Duodenal mucosa (tissue), 2 donors: ENCODE measurements around the gene ADARB1.
"Not testable (repeated sequence)": the region's sequence is repeated elsewhere in the genome, so short reads cannot be mapped to it uniquely, and the experiment has no call there.

Source experiments
- H3K27ac ChIP-seq: one replicate; pipeline ENCODE4 v1.7.0; 2013; ENCODE audit warnings: low read depth, low read length
- H3K27me3 ChIP-seq, 2 donors: one replicate each; pipeline ENCODE4 v1.7.0; 2013; ENCODE audit warnings: low read length in 2 of 2, control low read depth in 1 of 2; ENCODE audit not compliant: insufficient read depth in 2 of 2, control insufficient read depth in 1 of 2
- H3K36me3 ChIP-seq, 2 donors: one replicate each; pipeline ENCODE4 v1.7.0; 2013; ENCODE audit warnings: low read length in 2 of 2, control low read depth in 1 of 2; ENCODE audit not compliant: insufficient read depth in 2 of 2, control insufficient read depth in 1 of 2
- H3K4me1 ChIP-seq, 2 donors: one replicate each; pipeline ENCODE4 v1.7.0; 2013; ENCODE audit warnings: low read length in 2 of 2, control low read depth in 1 of 2; ENCODE audit not compliant: insufficient read depth in 2 of 2, control insufficient read depth in 1 of 2
- H3K4me3 ChIP-seq, 2 donors: one replicate each; pipeline ENCODE4 v1.7.0; 2013; ENCODE audit warnings: low read length in 2 of 2, low read depth in 1 of 2
- H3K9ac ChIP-seq, 2 donors: one replicate each; pipeline ENCODE4 v1.7.0; 2013; ENCODE audit warnings: low read length in 2 of 2, low read depth in 1 of 2
- H3K9me3 ChIP-seq, 2 donors: one replicate each; pipeline ENCODE4 v1.7.0; 2013; ENCODE audit warnings: low read length in 2 of 2, control low read depth in 1 of 2; ENCODE audit not compliant: control insufficient read depth in 1 of 2

Gene ADARB1

DNA sequence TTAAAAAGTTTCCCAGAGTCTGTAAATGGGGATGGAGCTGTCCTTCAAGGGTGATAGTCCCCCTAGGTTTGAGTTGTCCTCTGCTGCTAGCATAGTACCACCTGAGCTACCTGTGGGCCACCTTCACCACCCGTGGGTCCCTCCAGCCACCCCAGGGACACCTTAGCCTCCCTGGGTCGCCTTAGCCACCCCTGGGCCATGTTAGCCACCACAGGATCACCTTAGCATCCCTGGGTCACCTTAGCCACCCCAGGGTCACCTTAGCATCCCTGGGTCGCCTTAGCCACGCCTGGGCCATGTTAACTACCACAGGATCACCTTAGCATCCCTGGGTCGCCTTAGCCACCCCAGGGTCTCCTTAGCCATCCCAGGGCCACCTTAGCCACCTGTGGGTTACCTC, 67.1 kb downstream of the ADARB1 start:
- Histone ChIP-seq H3K4me1 (peaks cover 10 to 11% of the 10 kb centered on the region in 2 donors), H3K27ac (no peak overlapping the region), H3K9ac (no peak overlapping the region), H3K4me3 (no peak overlapping the region), H3K9me3 (no peaks in the 10 kb centered on the region), H3K36me3 (no peaks in the 10 kb centered on the region), H3K27me3 (no peaks in the 10 kb centered on the region)

DNA sequence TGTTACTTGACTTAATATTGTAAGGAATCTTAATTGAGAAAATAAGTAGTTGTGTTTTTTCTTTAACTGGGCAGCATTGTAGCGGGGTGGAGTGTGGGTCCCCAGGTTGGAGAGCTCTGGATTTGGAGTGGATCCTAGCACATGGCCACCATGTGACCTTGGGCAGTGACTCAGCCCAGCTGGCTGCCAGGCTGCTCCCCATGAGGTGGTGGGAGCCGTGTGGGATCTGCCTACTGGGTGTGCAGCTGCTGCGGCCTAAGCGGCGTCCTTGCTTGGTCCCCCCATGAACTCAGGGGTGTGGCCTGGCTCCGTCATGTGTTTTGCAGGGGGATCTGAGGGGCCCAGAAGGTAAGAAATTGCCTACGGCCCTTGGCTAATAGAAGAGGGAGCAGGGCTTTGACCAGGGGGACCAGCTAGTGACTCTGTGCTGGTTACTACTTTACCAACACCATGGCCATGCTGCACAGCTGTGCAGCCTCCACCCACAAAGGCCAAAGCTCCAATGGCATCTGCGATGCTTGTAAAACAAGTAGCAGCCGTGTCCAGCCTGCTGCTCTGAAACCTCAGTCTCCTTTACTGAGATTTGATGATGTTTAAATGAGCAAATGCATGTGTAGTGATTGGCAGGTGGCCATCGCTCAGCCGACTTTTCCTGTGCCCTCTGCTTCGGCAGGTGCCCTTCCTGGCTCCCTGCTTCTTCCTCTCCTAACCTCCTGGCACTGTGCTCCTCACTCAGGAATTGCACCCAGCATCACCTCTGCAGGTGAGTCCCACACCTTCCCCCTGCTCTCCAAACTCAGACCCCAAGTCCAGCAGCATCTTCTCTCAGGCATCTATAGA, 68.3 kb downstream of the ADARB1 start:
- H3K4me1 ChIP-seq = peaks cover under 1 to 5% of the 10 kb centered on the region in 2 donors
- no peak overlapping the region for H3K9ac ChIP-seq
- no peaks in the 10 kb centered on the region for H3K9me3 ChIP-seq
- H3K27me3 ChIP-seq = no peaks in the 10 kb centered on the region
- no peaks in the 10 kb centered on the region for H3K36me3 ChIP-seq
- no peak overlapping the region for H3K27ac ChIP-seq
- H3K4me3 ChIP-seq = no peak overlapping the region

DNA sequence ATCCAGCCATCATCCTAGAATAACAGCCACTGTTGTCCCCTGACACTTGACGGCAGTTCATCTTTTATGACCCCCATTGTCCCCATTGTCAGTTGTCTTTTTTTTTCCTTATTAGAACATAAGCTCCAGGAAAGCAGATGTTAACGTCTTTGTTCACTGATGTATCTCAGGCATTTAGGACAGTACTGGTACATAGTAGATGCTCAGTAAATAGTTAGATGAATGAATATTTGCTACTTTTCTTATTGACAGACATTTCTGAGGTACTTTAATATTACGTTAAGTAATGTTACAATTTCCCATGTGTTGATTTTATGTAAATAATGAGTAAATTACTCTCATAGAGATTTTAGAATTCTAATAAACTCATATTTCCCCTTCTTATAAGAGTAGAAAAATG, 69.5 kb downstream of the ADARB1 start:
- Histone ChIP-seq H3K4me1 (no peaks in the 10 kb centered on the region), H3K9ac (no peak overlapping the region), H3K27ac (no peak overlapping the region), H3K36me3 (no peaks in the 10 kb centered on the region), H3K27me3 (no peaks in the 10 kb centered on the region), H3K4me3 (no peak overlapping the region), H3K9me3 (no peaks in the 10 kb centered on the region)

DNA sequence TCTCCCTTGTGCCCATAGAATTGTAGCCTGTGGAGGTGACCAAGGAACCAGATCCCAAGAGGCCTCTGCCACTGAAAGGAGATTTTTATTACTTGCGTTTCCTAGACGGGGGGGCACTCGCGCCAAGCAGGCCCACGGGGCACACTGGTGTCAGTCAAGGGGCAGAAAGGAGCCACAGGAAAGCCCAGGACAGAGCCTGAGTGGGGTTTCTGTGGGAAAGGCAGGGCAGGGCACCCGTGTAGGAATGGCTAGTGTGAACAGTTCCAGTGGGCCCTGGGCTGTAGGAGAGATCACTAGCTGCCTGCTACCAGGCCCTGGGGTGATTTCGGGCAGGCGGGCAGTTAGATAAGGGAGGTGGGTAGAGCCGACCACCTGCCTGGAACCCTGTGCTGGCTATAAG, 70.8 kb downstream of the ADARB1 start:
- Histone ChIP-seq H3K9ac (no peak overlapping the region), H3K27ac (no peak overlapping the region)

DNA sequence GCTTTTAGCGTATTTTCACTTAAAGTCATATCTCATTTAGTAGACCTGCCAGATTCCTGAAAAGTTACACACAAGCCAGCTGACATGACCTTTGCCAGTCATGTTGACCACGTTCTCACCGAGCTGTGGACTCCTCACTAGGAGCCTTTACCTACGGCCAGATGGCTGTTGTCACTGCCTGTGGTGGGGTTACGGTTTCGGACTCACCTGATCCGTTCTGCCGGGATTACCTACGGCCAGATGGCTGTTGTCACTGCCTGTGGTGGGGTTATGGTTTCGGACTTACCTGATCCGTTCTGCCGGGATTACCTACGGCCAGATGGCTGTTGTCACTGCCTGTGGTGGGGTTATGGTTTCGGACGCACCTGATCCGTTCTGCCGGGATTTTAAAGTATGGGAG, 71.5 kb downstream of the ADARB1 start:
- not testable (repeated sequence) for H3K4me3 ChIP-seq, H3K9ac ChIP-seq, H3K9me3 ChIP-seq, H3K27ac ChIP-seq, H3K27me3 ChIP-seq, H3K36me3 ChIP-seq, H3K4me1 ChIP-seq

More for the DNA sequence above, 70.8 kb downstream of the ADARB1 start:
- Histone ChIP-seq H3K4me1 (no peaks in the 10 kb centered on the region), H3K36me3 (no peaks in the 10 kb centered on the region), H3K4me3 (no peak overlapping the region), H3K27me3 (no peaks in the 10 kb centered on the region), H3K9me3 (no peaks in the 10 kb centered on the region)

DNA sequence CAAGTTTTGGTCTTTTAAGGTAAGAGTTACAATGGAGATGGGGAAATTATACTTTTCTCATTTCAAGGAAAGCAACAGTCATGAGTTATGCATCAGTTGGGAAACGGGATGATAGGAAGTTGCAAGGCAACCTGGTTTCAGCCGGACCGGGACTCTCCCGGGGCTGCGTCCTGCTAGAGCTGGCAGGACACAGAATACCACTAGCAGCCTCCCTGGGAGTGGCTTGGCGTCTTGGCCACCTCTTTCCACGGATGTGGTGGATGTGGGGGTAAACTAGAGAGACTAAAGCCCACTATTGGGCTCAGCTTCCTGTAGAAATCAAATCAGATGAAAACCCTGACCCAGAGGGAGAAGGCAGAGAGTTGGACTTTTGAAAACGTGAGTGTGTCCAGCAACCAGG, 71.9 kb downstream of the ADARB1 start:
- Histone ChIP-seq H3K4me3 (no peak overlapping the region), H3K27ac (no peak overlapping the region), H3K9ac (no peak overlapping the region), H3K27me3 (no peaks in the 10 kb centered on the region), H3K9me3 (no peaks in the 10 kb centered on the region), H3K4me1 (no peaks in the 10 kb centered on the region), H3K36me3 (no peaks in the 10 kb centered on the region)

DNA sequence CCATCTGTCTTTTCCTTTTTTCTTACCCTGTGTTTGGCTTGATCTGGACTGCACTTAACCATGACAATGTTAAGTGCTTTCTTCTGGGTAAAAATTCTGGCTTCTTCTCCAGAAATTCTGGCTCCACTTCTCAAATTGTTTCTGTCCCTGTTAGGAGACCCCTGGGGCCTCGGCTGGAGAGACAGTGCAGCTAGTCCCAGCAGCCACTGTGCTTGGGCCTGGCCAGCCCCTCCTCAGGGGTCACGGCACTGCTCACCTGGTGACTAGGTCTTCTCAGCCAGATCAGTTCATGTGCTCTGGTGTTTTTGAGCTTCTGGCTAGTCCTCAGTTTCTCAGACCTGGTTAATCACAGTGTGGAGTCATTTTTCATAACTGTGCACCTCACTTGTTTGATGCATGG, 72.4 kb downstream of the ADARB1 start:
- Histone ChIP-seq H3K27me3 (no peaks in the 10 kb centered on the region), H3K4me1 (peaks cover 0 to 5% of the 10 kb centered on the region in 2 donors), H3K4me3 (no peak overlapping the region), H3K9me3 (no peaks in the 10 kb centered on the region), H3K9ac (no peak overlapping the region), H3K27ac (no peak overlapping the region), H3K36me3 (no peaks in the 10 kb centered on the region)

DNA sequence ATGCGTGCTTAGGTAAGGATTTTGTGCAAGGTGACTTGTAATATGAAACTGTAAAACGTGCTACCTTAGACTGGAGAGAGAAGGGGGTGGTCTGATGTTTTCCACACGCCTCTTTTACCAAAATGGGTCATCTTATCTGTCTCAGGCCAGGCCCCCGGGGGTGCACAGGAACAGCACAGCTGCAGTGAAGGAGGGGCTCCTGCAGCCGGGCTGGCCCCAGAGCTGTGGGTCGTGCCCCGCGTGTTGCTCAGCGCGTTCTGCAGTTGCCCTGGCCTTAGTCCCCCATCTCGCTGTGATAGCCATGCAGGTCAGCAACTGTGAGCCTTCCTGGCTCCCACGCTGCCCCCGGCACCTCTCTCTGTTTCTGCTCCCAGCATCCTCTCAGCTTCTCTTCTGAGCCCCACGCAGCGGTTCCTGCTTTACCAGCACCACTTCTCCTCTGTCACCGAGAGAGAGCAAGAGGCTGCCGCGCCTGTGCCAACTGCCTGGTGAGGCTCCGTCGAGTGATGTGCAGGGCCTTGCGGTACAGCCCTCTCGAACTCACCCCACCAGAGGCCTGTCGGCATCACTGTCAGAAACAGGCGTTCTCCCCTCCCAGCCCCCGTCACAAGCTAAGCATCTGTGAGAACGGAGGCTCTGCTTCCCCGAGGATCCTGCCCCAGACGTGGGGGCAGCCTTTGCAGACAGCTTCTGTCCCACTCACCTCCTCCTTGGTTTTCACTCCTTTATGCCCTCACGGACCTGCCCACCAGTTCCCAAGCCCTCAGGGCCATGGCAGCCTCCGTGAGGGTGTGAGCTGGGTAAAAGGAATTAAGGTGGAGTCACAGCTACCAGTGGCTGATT, 73.3 kb downstream of the ADARB1 start:
- Histone ChIP-seq H3K27ac (no peak overlapping the region), H3K4me3 (no peak overlapping the region), H3K27me3 (no peaks in the 10 kb centered on the region), H3K9ac (no peak overlapping the region), H3K36me3 (no peaks in the 10 kb centered on the region), H3K9me3 (no peaks in the 10 kb centered on the region), H3K4me1 (peaks cover 0 to 13% of the 10 kb centered on the region in 2 donors)

DNA sequence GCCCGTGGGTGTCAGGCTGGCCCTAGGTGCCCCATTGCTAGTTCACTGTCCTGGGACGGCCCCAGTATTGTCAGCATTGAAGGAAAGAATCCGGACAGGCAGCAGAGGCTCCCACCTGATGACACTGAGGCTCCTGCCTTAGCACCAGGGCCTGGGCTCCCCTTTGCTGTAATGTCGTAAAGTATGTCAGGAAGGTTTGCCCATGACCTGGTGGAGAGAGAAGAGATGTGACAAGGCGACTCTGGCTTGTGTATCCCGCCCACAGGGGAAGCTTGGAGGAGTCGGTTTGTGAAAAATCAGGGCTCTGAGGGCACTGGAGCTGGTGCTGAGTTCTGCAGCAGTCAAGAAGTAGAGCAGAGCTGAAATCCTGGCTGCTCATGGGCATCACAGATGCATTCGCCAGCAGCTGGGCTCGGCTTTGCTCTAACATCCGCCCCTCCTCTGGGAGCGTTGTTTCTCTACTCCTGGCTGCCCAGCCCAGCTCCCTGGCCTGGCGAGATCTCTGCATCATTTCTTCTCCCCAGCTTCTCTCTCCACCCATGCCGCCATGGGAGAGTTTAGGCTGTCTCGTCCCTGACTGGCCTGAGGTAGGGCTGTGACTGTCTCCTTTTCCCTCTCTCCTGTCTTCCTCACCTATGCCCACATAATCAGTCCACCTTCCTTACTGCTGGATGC, 74.1 kb downstream of the ADARB1 start:
- Histone ChIP-seq H3K4me3 (no peak overlapping the region), H3K36me3 (no peaks in the 10 kb centered on the region), H3K9ac (no peak overlapping the region), H3K27me3 (no peaks in the 10 kb centered on the region), H3K27ac (no peak overlapping the region), H3K9me3 (no peaks in the 10 kb centered on the region), H3K4me1 (peaks cover 0 to 13% of the 10 kb centered on the region in 2 donors)

DNA sequence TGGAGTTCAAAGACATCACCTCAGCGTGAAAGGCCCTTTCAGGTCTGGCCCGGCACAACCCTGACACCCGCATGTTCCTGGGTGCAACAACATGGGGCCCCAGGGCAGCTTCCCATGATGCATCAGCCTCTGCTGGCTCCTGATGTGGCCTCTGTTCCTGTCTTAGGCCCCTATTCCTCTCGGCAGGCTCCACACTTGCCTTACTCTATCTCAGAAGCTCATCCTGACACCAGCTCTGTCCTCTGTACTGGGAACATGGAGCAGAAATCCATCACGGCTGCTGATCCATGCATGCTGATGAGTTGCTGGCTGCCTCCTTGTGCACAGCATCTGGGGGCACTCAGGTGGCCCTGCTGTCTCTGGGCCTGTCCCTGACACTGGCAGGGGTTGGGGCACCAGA, 74.6 kb downstream of the ADARB1 start:
- H3K4me3 ChIP-seq = no peak overlapping the region
- no peak overlapping the region for H3K9ac ChIP-seq
- no peaks in the 10 kb centered on the region for H3K36me3 ChIP-seq
- H3K4me1 ChIP-seq = peaks cover 0 to 13% of the 10 kb centered on the region in 2 donors
- H3K27ac ChIP-seq = no peak overlapping the region
- no peaks in the 10 kb centered on the region for H3K27me3 ChIP-seq
- no peaks in the 10 kb centered on the region for H3K9me3 ChIP-seq
